ENCODE data around the gene AJM1.

DNA sequence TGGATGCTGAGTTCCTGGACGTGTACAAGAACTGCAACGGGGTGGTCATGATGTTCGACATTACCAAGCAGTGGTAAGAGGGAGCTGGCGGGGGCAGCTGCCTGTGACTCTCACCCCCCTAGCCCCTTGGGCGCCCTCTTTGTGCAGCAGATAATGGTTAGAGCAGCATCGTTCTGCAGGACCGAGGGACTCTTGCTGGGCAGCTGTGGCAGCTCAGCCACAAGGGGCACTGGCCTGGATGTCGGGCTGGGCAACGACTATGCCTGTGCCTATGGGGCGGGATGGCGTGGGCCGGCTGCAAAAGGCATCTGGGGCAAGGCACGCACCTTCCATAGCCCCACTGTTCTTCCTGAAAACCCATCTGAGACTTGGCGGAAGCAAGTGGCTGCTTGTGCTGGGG lies 12.9 kb upstream of the AJM1 start:
- TF ChIP-seq, protein P1, sequence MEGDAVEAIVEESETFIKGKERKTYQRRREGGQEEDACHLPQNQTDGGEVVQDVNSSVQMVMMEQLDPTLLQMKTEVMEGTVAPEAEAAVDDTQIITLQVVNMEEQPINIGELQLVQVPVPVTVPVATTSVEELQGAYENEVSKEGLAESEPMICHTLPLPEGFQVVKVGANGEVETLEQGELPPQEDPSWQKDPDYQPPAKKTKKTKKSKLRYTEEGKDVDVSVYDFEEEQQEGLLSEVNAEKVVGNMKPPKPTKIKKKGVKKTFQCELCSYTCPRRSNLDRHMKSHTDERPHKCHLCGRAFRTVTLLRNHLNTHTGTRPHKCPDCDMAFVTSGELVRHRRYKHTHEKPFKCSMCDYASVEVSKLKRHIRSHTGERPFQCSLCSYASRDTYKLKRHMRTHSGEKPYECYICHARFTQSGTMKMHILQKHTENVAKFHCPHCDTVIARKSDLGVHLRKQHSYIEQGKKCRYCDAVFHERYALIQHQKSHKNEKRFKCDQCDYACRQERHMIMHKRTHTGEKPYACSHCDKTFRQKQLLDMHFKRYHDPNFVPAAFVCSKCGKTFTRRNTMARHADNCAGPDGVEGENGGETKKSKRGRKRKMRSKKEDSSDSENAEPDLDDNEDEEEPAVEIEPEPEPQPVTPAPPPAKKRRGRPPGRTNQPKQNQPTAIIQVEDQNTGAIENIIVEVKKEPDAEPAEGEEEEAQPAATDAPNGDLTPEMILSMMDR (conservative IDR thresholded peaks at IDR 0.05; ENCODE audit: low read length), result no peak
- no peak for TF ChIP-seq EZH2phosphoT487 (IDR thresholded peaks at IDR 0.05; ENCODE audit: borderline replicate concordance, low read depth, low read length)

Measured in OCI-LY7 (cell line).